Measurements from ENCODE around the gene LAPTM5. TPM values are rescaled to one million over a fixed set of nuclear protein-coding genes. Genes with fewer than 3 reads are reported as not detected.

The LAPTM5 gene
- total RNA-seq, 1 donor from 2014 or later = 179 TPM

GRCh38 chr1:30751830-30752650 lies 5.5 kb downstream of the LAPTM5 start:
- no peak for DNase-seq
- H3K4me1 Mint-ChIP-seq = peaks cover 85% of the 10 kb centered on the region
- H3K4me3 Mint-ChIP-seq = peak overlapping the region; percentile 67

GRCh38 chr1:30750731-30751291 lies 6.8 kb downstream of the LAPTM5 start:
- H3K27me3 Mint-ChIP-seq = no peaks in the 10 kb centered on the region
- H3K27ac Mint-ChIP-seq = peak overlapping the region; percentile 99
- H3K4me1 Mint-ChIP-seq = peaks cover 90% of the 10 kb centered on the region
- H3K4me3 Mint-ChIP-seq = peak overlapping the region; percentile 89
- intact Hi-C loops (cut with micrococcal nuclease) = no loop called here
- peaks cover 59% of the 10 kb centered on the region for H3K36me3 Mint-ChIP-seq (ENCODE audit: low read depth)
- no peaks in the 10 kb centered on the region for H3K9me3 Mint-ChIP-seq
- peak; percentile 67 for DNase-seq

More at GRCh38 chr1:30751830-30752650, 5.5 kb downstream of the LAPTM5 start:
- Mint-ChIP-seq H3K36me3 (ENCODE audit: low read depth) (peaks cover 57% of the 10 kb centered on the region), H3K27ac (peak overlapping the region; percentile 99), H3K9me3 (no peaks in the 10 kb centered on the region), H3K27me3 (no peaks in the 10 kb centered on the region)
- intact Hi-C loops (cut with micrococcal nuclease) = no loop called here

- peak; percentile 89 for DNase-seq
- no peaks in the 10 kb centered on the region for H3K27me3 Mint-ChIP-seq
- no peaks in the 10 kb centered on the region for H3K9me3 Mint-ChIP-seq
- peak overlapping the region; percentile 99 for H3K27ac Mint-ChIP-seq
- peak overlapping the region; percentile 89 for H3K4me3 Mint-ChIP-seq
- intact Hi-C loops (cut with micrococcal nuclease) = loop anchor here (1.0 to 10.0 kb wide), 3 partner anchors 7 to 315 kb away; partner anchors contain the start of genes LAPTM5 and PUM1
- peaks cover 51% of the 10 kb centered on the region for H3K36me3 Mint-ChIP-seq (ENCODE audit: low read depth)
- H3K4me1 Mint-ChIP-seq = peaks cover 89% of the 10 kb centered on the region
These were observed 7.6 kb downstream of the LAPTM5 start for GRCh38 chr1:30749691-30750583.

GRCh38 chr1:30748699-30749401 lies 8.7 kb downstream of the LAPTM5 start:
- H3K27ac Mint-ChIP-seq = peak overlapping the region; percentile 99
- intact Hi-C loops (cut with micrococcal nuclease) = loop anchor here (1.0 to 10.0 kb wide), 3 partner anchors 8 to 316 kb away; partner anchors contain the start of genes LAPTM5 and PUM1
- H3K4me1 Mint-ChIP-seq = peaks cover 89% of the 10 kb centered on the region
- peaks cover 45% of the 10 kb centered on the region for H3K36me3 Mint-ChIP-seq (ENCODE audit: low read depth)
- peak overlapping the region; percentile 89 for H3K4me3 Mint-ChIP-seq
- DNase-seq = peak; percentile 80
- H3K9me3 Mint-ChIP-seq = no peaks in the 10 kb centered on the region
- no peaks in the 10 kb centered on the region for H3K27me3 Mint-ChIP-seq

GRCh38 chr1:30748098-30748698 lies 9.4 kb downstream of the LAPTM5 start:
- DNase-seq = peak; percentile 70
- intact Hi-C loops (cut with micrococcal nuclease) = loop anchor here (2.0 to 10.0 kb wide), 2 partner anchors 31 to 317 kb away; partner anchors contain the start of gene PUM1
- peaks cover 89% of the 10 kb centered on the region for H3K4me1 Mint-ChIP-seq
- peak overlapping the region; percentile 99 for H3K27ac Mint-ChIP-seq
- H3K36me3 Mint-ChIP-seq (ENCODE audit: low read depth) = peaks cover 42% of the 10 kb centered on the region
- no peaks in the 10 kb centered on the region for H3K9me3 Mint-ChIP-seq
- H3K27me3 Mint-ChIP-seq = no peaks in the 10 kb centered on the region
- peak overlapping the region; percentile 89 for H3K4me3 Mint-ChIP-seq

- Mint-ChIP-seq H3K9me3 (no peaks in the 10 kb centered on the region), H3K4me3 (peak overlapping the region; percentile 89), H3K27me3 (no peaks in the 10 kb centered on the region), H3K27ac (peak overlapping the region; percentile 99), H3K36me3 (ENCODE audit: low read depth) (peaks cover 39% of the 10 kb centered on the region), H3K4me1 (peaks cover 94% of the 10 kb centered on the region)
- peak; percentile 61 for DNase-seq
- intact Hi-C loops (cut with micrococcal nuclease) = loop anchor here (2.0 to 10.0 kb wide), 2 partner anchors 31 to 317 kb away; partner anchors contain the start of gene PUM1
These were observed 10.3 kb downstream of the LAPTM5 start for GRCh38 chr1:30747033-30748008.

- H3K36me3 Mint-ChIP-seq (ENCODE audit: low read depth) = peaks cover 40% of the 10 kb centered on the region
- H3K4me3 Mint-ChIP-seq = peak overlapping the region; percentile 89
- H3K4me1 Mint-ChIP-seq = peaks cover 94% of the 10 kb centered on the region
- H3K27ac Mint-ChIP-seq = peak overlapping the region; percentile 99
- H3K9me3 Mint-ChIP-seq = no peaks in the 10 kb centered on the region
- peak; percentile 64 for DNase-seq
- intact Hi-C loops (cut with micrococcal nuclease) = loop anchor here (10.0 kb wide), 1 partner anchor 318 kb away; the partner anchor contains the start of gene PUM1
- H3K27me3 Mint-ChIP-seq = no peaks in the 10 kb centered on the region
These were observed 11.2 kb downstream of the LAPTM5 start for GRCh38 chr1:30746212-30747032.

GRCh38 chr1:30745834-30746208 lies 11.8 kb downstream of the LAPTM5 start:
- Mint-ChIP-seq H3K9me3 (no peaks in the 10 kb centered on the region), H3K36me3 (ENCODE audit: low read depth) (peaks cover 43% of the 10 kb centered on the region), H3K27me3 (no peaks in the 10 kb centered on the region), H3K4me3 (peak overlapping the region; percentile 89), H3K27ac (peak overlapping the region; percentile 99), H3K4me1 (peaks cover 95% of the 10 kb centered on the region)
- peak; percentile 73 for DNase-seq
- intact Hi-C loops (cut with micrococcal nuclease) = loop anchor here (2.0 to 10.0 kb wide), 2 partner anchors 13 to 319 kb away; partner anchors contain the start of gene PUM1

GRCh38 chr1:30745156-30745833 lies 12.3 kb downstream of the LAPTM5 start:
- DNase-seq = peak; percentile 68
- Mint-ChIP-seq H3K4me3 (peak overlapping the region; percentile 89), H3K27ac (peak overlapping the region; percentile 99), H3K27me3 (no peaks in the 10 kb centered on the region), H3K4me1 (peaks cover 97% of the 10 kb centered on the region), H3K9me3 (no peaks in the 10 kb centered on the region), H3K36me3 (ENCODE audit: low read depth) (peaks cover 49% of the 10 kb centered on the region)
- intact Hi-C loops (cut with micrococcal nuclease) = loop anchor here (2.0 to 10.0 kb wide), 2 partner anchors 14 to 320 kb away; partner anchors contain the start of gene PUM1

- peak; percentile 89 for DNase-seq
- peak overlapping the region; percentile 89 for H3K4me3 Mint-ChIP-seq
- peaks cover 94% of the 10 kb centered on the region for H3K4me1 Mint-ChIP-seq
- peaks cover 54% of the 10 kb centered on the region for H3K36me3 Mint-ChIP-seq (ENCODE audit: low read depth)
- no peaks in the 10 kb centered on the region for H3K9me3 Mint-ChIP-seq
- intact Hi-C loops (cut with micrococcal nuclease) = loop anchor here (1.0 to 10.0 kb wide), 3 partner anchors 15 to 321 kb away; partner anchors contain the start of gene PUM1
- peak overlapping the region; percentile 99 for H3K27ac Mint-ChIP-seq
- no peaks in the 10 kb centered on the region for H3K27me3 Mint-ChIP-seq
These were observed 13.4 kb downstream of the LAPTM5 start for GRCh38 chr1:30744060-30744756.
